Natural killer cell (primary cell): ENCODE measurements around the gene KEL. TPM values are rescaled to one million over a fixed set of nuclear protein-coding genes. Genes with fewer than 3 reads are reported as not detected.

Experiments
- ATAC-seq, 3 donors: fragments of 150-1000 bp in 2 of 3; fragments of 200-7000 bp in 1 of 3; cut with Tn5 transposase; 1 replicate in 1 of 3; 2 replicates in 2 of 3; pipeline ENCODE4 v1.10.0; 2021; ENCODE audit warnings: mild to moderate bottlenecking in 2 of 3, moderate library complexity in 2 of 3
- DNase-seq, 2 donors: peaks; one replicate each; pipeline versions ENCODE4 v3.0.0 to v3.0.0-alpha.2; 2013 to 2021; ENCODE audit warnings: mixed read lengths in 1 of 2
- H3K27ac ChIP-seq: one replicate; pipeline ENCODE4 v1.5.1; 2013; ENCODE audit warnings: mild to moderate bottlenecking, low read length
- H3K27me3 ChIP-seq: one replicate; pipeline ENCODE4 v1.6.1; 2013; ENCODE audit warnings: low read length; ENCODE audit not compliant: control insufficient read depth, insufficient read depth
- H3K36me3 ChIP-seq: one replicate; pipeline ENCODE4 v1.6.1; 2013; ENCODE audit warnings: low read length; ENCODE audit not compliant: control insufficient read depth, insufficient read depth
- H3K4me1 ChIP-seq: one replicate; pipeline ENCODE4 v1.6.1; 2013; ENCODE audit warnings: low read length; ENCODE audit not compliant: control insufficient read depth, insufficient read depth
- H3K4me3 ChIP-seq: one replicate; pipeline ENCODE4 v1.5.1; 2013; ENCODE audit warnings: low read length
- H3K9me3 ChIP-seq: one replicate; pipeline ENCODE4 v1.6.1; 2013; ENCODE audit warnings: low read length; ENCODE audit not compliant: control insufficient read depth, insufficient read depth
- H3K27ac Mint-ChIP-seq, 2 donors: one replicate each; pipeline ENCODE4 v1.8.0; 2022; ENCODE audit warnings: mild to moderate bottlenecking in 2 of 2, mixed read lengths in 2 of 2, moderate library complexity in 1 of 2
- H3K27me3 Mint-ChIP-seq, 2 donors: one replicate each; pipeline ENCODE4 v1.8.0; 2022; ENCODE audit warnings: low read depth in 2 of 2, mixed read lengths in 2 of 2
- H3K36me3 Mint-ChIP-seq: one replicate; pipeline ENCODE4 v1.8.0; 2022; ENCODE audit warnings: mixed read lengths
- H3K4me1 Mint-ChIP-seq, 2 donors: one replicate each; pipeline ENCODE4 v1.8.0; 2022; ENCODE audit warnings: mixed read lengths in 2 of 2
- H3K4me3 Mint-ChIP-seq: one replicate; pipeline ENCODE4 v1.8.0; 2022; ENCODE audit warnings: mild to moderate bottlenecking, moderate library complexity, mixed read lengths
- H3K9me3 Mint-ChIP-seq, 2 donors: one replicate each; pipeline ENCODE4 v1.8.0; 2022; ENCODE audit warnings: mixed read lengths in 2 of 2
- CTCF ChIP-seq: fragments of 200-600 bp; IDR thresholded peaks from one replicate; pipeline ENCODE4 v1.8.0; 2022; ENCODE audit warnings: antibody characterized with exemption
- WGBS: methylation state at CpG from one replicate; pipeline ENCODE4 v1.1.7; 2013; ENCODE audit warnings: missing lambda C conversion rate; ENCODE audit not compliant: insufficient coverage; 5-methylcytosine and 5-hydroxymethylcytosine counted together
- intact Hi-C: fragments of 100-400 bp; cut with micrococcal nuclease; formaldehyde crosslinking; loops from one replicate; pipeline ENCODE4 v1.14.2; 2022
- total RNA-seq, 4 donors: library from RNA; stranded (reverse); fragments of 120-200 nt in 1 of 4; gene quantifications; one replicate each; pipeline versions ENCODE4 v1.2.3 to v1.2.4, GENCODE V29; 2013 to 2022

The KEL gene
- total RNA-seq, 3 donors from 2014 or later (not counting 1 experiment from before 2014, with no cell fraction given), result 0.09 to 0.61 TPM; not detected in 1

GRCh38 chr7:142950235-142950634 lies 11.9 kb downstream of the KEL start:
- ATAC-seq, result no peak
- Mint-ChIP-seq H3K9me3 (peaks cover 2 to 8% of the 10 kb centered on the region in 2 donors), H3K36me3 (no peaks in the 10 kb centered on the region), H3K4me3 (no peak overlapping the region), H3K4me1 (no peaks in the 10 kb centered on the region), H3K27me3 (peaks cover 10 to 23% of the 10 kb centered on the region in 2 donors), H3K27ac (no peak overlapping the region)
- DNase-seq, result no peak
- H3K27ac ChIP-seq, result no peak overlapping the region
- no peak overlapping the region for H3K4me3 ChIP-seq
- no peaks in the 10 kb centered on the region for H3K36me3 ChIP-seq
- no peaks in the 10 kb centered on the region for H3K27me3 ChIP-seq
- no peaks in the 10 kb centered on the region for H3K4me1 ChIP-seq
- TF ChIP-seq CTCF, result no peak
- peaks cover 10% of the 10 kb centered on the region for H3K9me3 ChIP-seq
- intact Hi-C loops, result no loop called here

- Mint-ChIP-seq H3K4me3 (no peak overlapping the region), H3K27ac (no peak overlapping the region), H3K27me3 (peaks cover 10 to 31% of the 10 kb centered on the region in 2 donors), H3K4me1 (no peaks in the 10 kb centered on the region), H3K9me3 (peaks cover 0 to 2% of the 10 kb centered on the region in 2 donors), H3K36me3 (no peaks in the 10 kb centered on the region)
- WGBS, result 95% methylated on average over 4 of the region's 4 CpGs
- Histone ChIP-seq H3K27me3 (no peaks in the 10 kb centered on the region), H3K4me3 (no peak overlapping the region), H3K9me3 (no peaks in the 10 kb centered on the region), H3K36me3 (no peaks in the 10 kb centered on the region), H3K4me1 (no peaks in the 10 kb centered on the region), H3K27ac (no peak overlapping the region)
- ATAC-seq (no peak), DNase-seq (no peak)
- intact Hi-C loops, result no loop called here
- TF ChIP-seq CTCF, result no peak
Measured at GRCh38 chr7:142948603-142949002, 13.6 kb downstream of the KEL start.

- Mint-ChIP-seq H3K9me3 (no peaks in the 10 kb centered on the region), H3K4me3 (no peak overlapping the region), H3K36me3 (no peaks in the 10 kb centered on the region), H3K4me1 (no peaks in the 10 kb centered on the region), H3K27me3 (peaks cover 9 to 23% of the 10 kb centered on the region in 2 donors), H3K27ac (no peak overlapping the region)
- no peak overlapping the region for H3K4me3 ChIP-seq
- no peak for DNase-seq
- ATAC-seq, result no peak
- intact Hi-C loops, result no loop called here
- no peak for TF ChIP-seq CTCF
- no peaks in the 10 kb centered on the region for H3K4me1 ChIP-seq
- H3K9me3 ChIP-seq, result no peaks in the 10 kb centered on the region
- no peaks in the 10 kb centered on the region for H3K27me3 ChIP-seq
- H3K36me3 ChIP-seq, result no peaks in the 10 kb centered on the region
- no peak overlapping the region for H3K27ac ChIP-seq
- WGBS, result 73% methylated on average over 3 of the region's 3 CpGs
Measured at GRCh38 chr7:142945001-142945400, 17.2 kb downstream of the KEL start.

GRCh38 chr7:142943706-142944268 lies 18.4 kb downstream of the KEL start:
- TF ChIP-seq CTCF, result no peak
- H3K9me3 Mint-ChIP-seq, result no peaks in the 10 kb centered on the region
- no peak overlapping the region for H3K4me3 Mint-ChIP-seq
- no peaks in the 10 kb centered on the region for H3K36me3 ChIP-seq
- ATAC-seq, result no peak
- H3K4me1 Mint-ChIP-seq, result no peaks in the 10 kb centered on the region
- H3K36me3 Mint-ChIP-seq, result no peaks in the 10 kb centered on the region
- intact Hi-C loops, result no loop called here
- WGBS, result 80% methylated on average over 7 of the region's 7 CpGs
- H3K27ac ChIP-seq, result no peak overlapping the region
- H3K27ac Mint-ChIP-seq, result no peak overlapping the region
- no peaks in the 10 kb centered on the region for H3K27me3 ChIP-seq
- DNase-seq, result no peak
- no peaks in the 10 kb centered on the region for H3K9me3 ChIP-seq
- H3K4me3 ChIP-seq, result no peak overlapping the region
- H3K4me1 ChIP-seq, result no peaks in the 10 kb centered on the region
- peaks cover 8 to 17% of the 10 kb centered on the region in 2 donors for H3K27me3 Mint-ChIP-seq
